Suprapubic skin (tissue), 4 donors: Measurements from ENCODE around the gene ARL8A. TPM values are rescaled to one million over a fixed set of nuclear protein-coding genes. Genes with fewer than 3 reads are reported as not detected.
A peak's percentile ranks its signal among the peaks of the same experiment; 100 is the strongest.

Experiments
- DNase-seq, 2 donors: peaks; one replicate each; pipeline ENCODE4 v3.0.0-alpha.2; 2019; ENCODE audit warnings: low spot score in 2 of 2
- H3K27ac ChIP-seq: fragments of 200-600 bp; sonication (generic); one replicate; pipeline ENCODE4 v1.5.1; 2019
- H3K27me3 ChIP-seq: fragments of 200-600 bp; sonication (generic); one replicate; pipeline ENCODE4 v1.5.1; 2019
- H3K36me3 ChIP-seq: fragments of 200-600 bp; sonication (generic); one replicate; pipeline ENCODE4 v1.5.1; 2019
- H3K4me1 ChIP-seq: fragments of 200-600 bp; sonication (generic); one replicate; pipeline ENCODE4 v1.5.1; 2019
- H3K4me3 ChIP-seq: fragments of 200-600 bp; sonication (generic); one replicate; pipeline ENCODE4 v1.5.1; 2019; ENCODE audit warnings: mild to moderate bottlenecking
- H3K9me3 ChIP-seq: fragments of 200-600 bp; sonication (generic); one replicate; pipeline ENCODE4 v1.5.1; 2019
- EP300 ChIP-seq: sonication (generic); formaldehyde crosslinking; IDR thresholded peaks from one replicate; pipeline ENCODE4 v1.6.1; 2017; ENCODE audit warnings: antibody characterized with exemption
- POLR2A ChIP-seq, 2 donors: fragments of 450-650 bp; IDR thresholded peaks; one replicate each; pipeline ENCODE4 v1.6.1; 2017; ENCODE audit warnings: antibody characterized with exemption in 2 of 2, mild to moderate bottlenecking in 2 of 2, moderate library complexity in 2 of 2
- POLR2AphosphoS5 ChIP-seq, 3 donors: sonication (generic); formaldehyde crosslinking; IDR thresholded peaks; one replicate each; pipeline ENCODE4 v1.6.1; 2017; ENCODE audit warnings: antibody characterized with exemption in 3 of 3
- WGBS: methylation state at CpG from one replicate; pipeline ENCODE4 v1.1.5; 2018; 5-methylcytosine and 5-hydroxymethylcytosine counted together
- total RNA-seq, 4 donors: library from RNA; depleted of rRNA; stranded (reverse); fragments of >200 nt; gene quantifications; one replicate each; pipeline ENCODE4 v1.1.0, GENCODE V29; 2016
- TF ChIP-seq, protein P1 (sequence below), 2 donors: fragments of 200-600 bp in 1 of 2; fragments of 450-650 bp in 1 of 2; sonication (generic) in 1 of 2; IDR thresholded peaks; one replicate each; pipeline ENCODE4 v1.5.1; 2016 to 2019; ENCODE audit warnings: antibody characterized with exemption in 2 of 2, mild to moderate bottlenecking in 1 of 2, moderate library complexity in 1 of 2

Gene ARL8A
- total RNA-seq, 4 donors from 2014 or later: 41.1 to 46.3 (median 43.0) TPM

GRCh38 chr1:202158810-202159533, 14.4 kb upstream of the ARL8A start:
- Histone ChIP-seq H3K4me1 (peaks cover 14% of the 10 kb centered on the region), H3K27me3 (no peaks in the 10 kb centered on the region), H3K36me3 (no peaks in the 10 kb centered on the region), H3K4me3 (peak overlapping the region; percentile 29), H3K27ac (no peak overlapping the region), H3K9me3 (no peaks in the 10 kb centered on the region)
- WGBS: 91% methylated on average over 9 of the region's 10 CpGs
- TF ChIP-seq EP300 (no peak), POLR2A (IDR thresholded peaks at IDR 0.05) (no peak), POLR2AphosphoS5 (IDR thresholded peaks at IDR 0.05) (no peak)
- TF ChIP-seq, protein P1, sequence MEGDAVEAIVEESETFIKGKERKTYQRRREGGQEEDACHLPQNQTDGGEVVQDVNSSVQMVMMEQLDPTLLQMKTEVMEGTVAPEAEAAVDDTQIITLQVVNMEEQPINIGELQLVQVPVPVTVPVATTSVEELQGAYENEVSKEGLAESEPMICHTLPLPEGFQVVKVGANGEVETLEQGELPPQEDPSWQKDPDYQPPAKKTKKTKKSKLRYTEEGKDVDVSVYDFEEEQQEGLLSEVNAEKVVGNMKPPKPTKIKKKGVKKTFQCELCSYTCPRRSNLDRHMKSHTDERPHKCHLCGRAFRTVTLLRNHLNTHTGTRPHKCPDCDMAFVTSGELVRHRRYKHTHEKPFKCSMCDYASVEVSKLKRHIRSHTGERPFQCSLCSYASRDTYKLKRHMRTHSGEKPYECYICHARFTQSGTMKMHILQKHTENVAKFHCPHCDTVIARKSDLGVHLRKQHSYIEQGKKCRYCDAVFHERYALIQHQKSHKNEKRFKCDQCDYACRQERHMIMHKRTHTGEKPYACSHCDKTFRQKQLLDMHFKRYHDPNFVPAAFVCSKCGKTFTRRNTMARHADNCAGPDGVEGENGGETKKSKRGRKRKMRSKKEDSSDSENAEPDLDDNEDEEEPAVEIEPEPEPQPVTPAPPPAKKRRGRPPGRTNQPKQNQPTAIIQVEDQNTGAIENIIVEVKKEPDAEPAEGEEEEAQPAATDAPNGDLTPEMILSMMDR (IDR thresholded peaks at IDR 0.05): no peak
- no peak for DNase-seq

- Histone ChIP-seq H3K27me3 (no peaks in the 10 kb centered on the region), H3K36me3 (no peaks in the 10 kb centered on the region), H3K9me3 (no peaks in the 10 kb centered on the region), H3K27ac (no peak overlapping the region), H3K4me3 (no peak overlapping the region), H3K4me1 (peaks cover 14% of the 10 kb centered on the region)
- DNase-seq: no peak
- TF ChIP-seq, protein P1 (IDR thresholded peaks at IDR 0.05): no peak
- TF ChIP-seq POLR2A (IDR thresholded peaks at IDR 0.05) (no peak), EP300 (no peak), POLR2AphosphoS5 (IDR thresholded peaks at IDR 0.05) (no peak)
- 89% methylated on average over 8 of the region's 10 CpGs for whole genome bisulfite sequencing
These were observed 13.4 kb upstream of the ARL8A start for GRCh38 chr1:202157945-202158344.

DNA sequence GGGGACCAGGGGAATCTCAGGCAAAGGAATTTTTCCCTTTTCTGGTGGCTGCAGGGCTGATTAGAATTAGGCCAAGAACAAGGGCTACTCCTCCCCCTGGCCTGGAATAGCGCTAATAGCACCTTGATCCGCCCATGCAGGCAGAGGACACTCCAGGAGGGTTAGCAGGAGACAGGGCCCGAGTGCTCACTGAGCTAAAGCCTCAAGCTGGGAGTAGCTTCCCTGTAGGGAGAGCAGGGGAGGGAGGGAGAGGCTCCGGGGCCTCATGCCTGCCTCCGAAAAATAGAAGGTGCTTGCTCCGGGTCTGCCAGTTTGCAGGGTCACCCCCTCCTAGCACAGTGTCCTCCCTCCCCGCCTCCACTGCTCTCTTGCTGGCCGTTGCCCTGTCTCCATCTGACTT, 12.1 kb upstream of the ARL8A start:
- Histone ChIP-seq H3K36me3 (no peaks in the 10 kb centered on the region), H3K27ac (no peak overlapping the region), H3K9me3 (no peaks in the 10 kb centered on the region), H3K4me1 (peaks cover 14% of the 10 kb centered on the region), H3K27me3 (no peaks in the 10 kb centered on the region), H3K4me3 (no peak overlapping the region)
- no peak for DNase-seq
- TF ChIP-seq EP300: no peak
- no peak for TF ChIP-seq POLR2A (IDR thresholded peaks at IDR 0.05)
- TF ChIP-seq POLR2AphosphoS5 (IDR thresholded peaks at IDR 0.05): no peak
- TF ChIP-seq, protein P1 (IDR thresholded peaks at IDR 0.05): no peak
- WGBS: 87% methylated on average over 8 of the region's 8 CpGs

- no peak for DNase-seq
- Histone ChIP-seq H3K4me1 (peaks cover 14% of the 10 kb centered on the region), H3K27ac (no peak overlapping the region), H3K36me3 (no peaks in the 10 kb centered on the region), H3K9me3 (no peaks in the 10 kb centered on the region), H3K27me3 (no peaks in the 10 kb centered on the region), H3K4me3 (no peak overlapping the region)
- no peak for TF ChIP-seq POLR2AphosphoS5 (IDR thresholded peaks at IDR 0.05)
- TF ChIP-seq POLR2A (IDR thresholded peaks at IDR 0.05): no peak
- 41% methylated on average over 8 of the region's 8 CpGs for WGBS
These were observed 11.0 kb upstream of the ARL8A start for GRCh38 chr1:202155478-202156021.

DNA sequence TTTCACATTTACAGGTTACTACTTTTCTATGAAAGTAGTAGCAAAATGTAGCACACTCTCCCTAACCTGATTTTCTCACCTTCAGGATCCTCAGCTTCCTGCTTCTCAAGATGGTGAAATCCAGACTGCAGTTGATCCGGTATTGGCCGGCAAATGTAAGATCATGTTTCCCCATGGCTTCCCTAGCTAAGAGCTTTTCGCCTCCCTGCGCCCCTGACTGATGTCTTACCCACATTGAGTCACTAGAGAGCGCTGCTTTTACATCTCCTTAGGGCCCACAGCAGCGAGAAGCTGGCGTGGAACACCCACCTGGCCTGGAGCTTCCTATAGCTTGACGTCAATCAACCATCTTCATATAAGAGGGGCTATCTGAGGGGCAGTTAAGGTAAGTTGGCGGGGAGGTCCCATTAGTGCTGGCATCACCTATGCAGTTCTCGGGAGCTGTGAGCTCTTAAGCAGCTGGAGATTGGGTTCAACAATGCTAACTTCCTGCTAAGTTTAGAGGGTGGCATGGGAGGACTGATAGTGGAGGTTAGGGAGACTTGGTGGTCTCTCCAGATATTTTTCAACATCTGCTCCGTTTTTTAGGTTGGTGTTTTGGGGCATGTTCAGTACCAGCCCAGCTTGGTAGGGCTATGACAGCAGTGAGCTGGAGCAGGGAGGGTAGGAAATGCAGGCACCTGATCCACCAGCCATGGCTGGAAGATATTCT, 10.4 kb upstream of the ARL8A start:
- Histone ChIP-seq H3K36me3 (no peaks in the 10 kb centered on the region), H3K27ac (no peak overlapping the region), H3K9me3 (no peaks in the 10 kb centered on the region), H3K4me1 (peaks cover 14% of the 10 kb centered on the region), H3K27me3 (no peaks in the 10 kb centered on the region), H3K4me3 (no peak overlapping the region)
- WGBS: 52% methylated on average over 11 of the region's 11 CpGs
- DNase-seq: no peak
- TF ChIP-seq POLR2AphosphoS5 (IDR thresholded peaks at IDR 0.05) (no peak), EP300 (no peak), POLR2A (IDR thresholded peaks at IDR 0.05) (no peak)
- TF ChIP-seq, protein P1 (IDR thresholded peaks at IDR 0.05): peak in 1 of 2 donors; percentile 45
